GM23248 (cell line): Measurements from ENCODE around the gene TMEM250.

ENCODE experiments used
- EZH2 ChIP-seq: fragments of 200-600 bp; sonication (generic); IDR thresholded peaks from 2 replicates; pipeline ENCODE4 v1.6.1; 2018; ENCODE audit warnings: antibody characterized with exemption, mild to moderate bottlenecking; ENCODE audit not compliant: insufficient read depth, poor library complexity, severe bottlenecking
- EZH2phosphoT487 ChIP-seq: fragments of 200-600 bp; sonication (generic); IDR thresholded peaks from 2 replicates; pipeline ENCODE4 v1.6.1; 2018; ENCODE audit warnings: antibody characterized with exemption, moderate library complexity, mild to moderate bottlenecking, low read depth; ENCODE audit not compliant: insufficient read depth

DNA sequence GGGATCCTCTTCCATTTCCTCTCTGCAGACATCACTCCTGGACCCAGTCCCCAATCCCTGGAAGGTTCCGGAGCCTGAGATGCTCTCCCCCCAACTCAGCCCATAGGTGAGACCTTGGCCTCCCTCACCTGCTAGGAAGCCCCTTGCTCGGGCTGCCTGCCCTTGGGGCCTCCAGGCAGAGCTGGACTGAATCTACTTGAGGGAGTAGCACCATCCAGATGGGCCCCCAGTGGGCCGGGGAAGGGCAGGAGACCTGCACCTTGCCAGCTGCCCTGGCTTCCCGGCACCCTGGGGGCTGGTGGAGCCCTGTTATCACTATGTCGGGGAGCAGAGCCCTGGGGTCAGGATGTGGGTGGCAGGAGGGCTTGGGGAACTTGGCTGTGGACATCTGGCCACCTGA, 26.9 kb upstream of the TMEM250 start:
- TF ChIP-seq EZH2phosphoT487 (no peak), EZH2 (no peak)
